NCI-H1092 treated with DMSO at 0.1 percent for 48 hours (cell line): ENCODE data around the gene IL31.

Source experiments
- DNase-seq: peaks from one replicate; lab custom pipeline; 2025; lab: John Stamatoyannopoulos, UW

The IL31 gene

DNA sequence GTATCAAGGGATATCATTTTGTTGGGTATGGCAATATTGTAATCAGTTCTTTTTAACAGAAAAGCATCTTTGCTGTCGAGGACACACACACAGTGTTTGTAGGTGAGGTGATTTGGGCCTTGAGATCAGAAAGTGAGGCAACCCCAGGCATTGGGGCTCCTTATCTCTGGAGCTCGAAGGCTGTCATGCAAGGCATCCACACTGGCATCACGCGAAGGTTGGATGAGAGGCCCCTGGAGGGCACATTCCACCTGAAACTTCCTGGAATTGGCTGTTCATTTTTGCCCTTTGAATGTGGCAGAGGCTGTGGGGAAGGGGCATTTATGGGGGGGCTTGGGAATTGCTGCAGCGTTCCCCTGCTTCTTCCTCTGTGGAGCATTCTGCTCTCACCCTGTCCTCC, 45.5 kb downstream of the IL31 start:
- no peak for DNase-seq

DNA sequence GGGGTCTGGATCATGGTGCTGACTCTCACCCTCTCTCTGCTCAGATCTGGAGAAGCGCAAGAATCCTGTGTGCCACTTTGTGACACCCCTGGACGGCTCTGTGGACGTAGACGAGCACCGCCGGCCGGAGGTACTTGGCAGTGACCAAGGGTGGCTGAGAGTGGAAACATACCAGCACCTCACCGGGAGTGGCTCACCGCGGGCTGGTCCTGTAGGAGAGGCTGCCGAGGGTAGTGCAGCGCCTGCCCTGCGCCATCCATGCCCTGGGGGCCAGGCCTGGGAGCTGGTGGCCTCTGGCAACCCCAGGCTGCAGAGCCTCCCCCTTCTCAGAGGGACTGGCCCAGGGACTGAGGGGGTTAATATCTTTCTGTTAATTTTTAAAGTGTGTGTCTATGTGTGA, 46.2 kb downstream of the IL31 start:
- DNase-seq: no peak

DNA sequence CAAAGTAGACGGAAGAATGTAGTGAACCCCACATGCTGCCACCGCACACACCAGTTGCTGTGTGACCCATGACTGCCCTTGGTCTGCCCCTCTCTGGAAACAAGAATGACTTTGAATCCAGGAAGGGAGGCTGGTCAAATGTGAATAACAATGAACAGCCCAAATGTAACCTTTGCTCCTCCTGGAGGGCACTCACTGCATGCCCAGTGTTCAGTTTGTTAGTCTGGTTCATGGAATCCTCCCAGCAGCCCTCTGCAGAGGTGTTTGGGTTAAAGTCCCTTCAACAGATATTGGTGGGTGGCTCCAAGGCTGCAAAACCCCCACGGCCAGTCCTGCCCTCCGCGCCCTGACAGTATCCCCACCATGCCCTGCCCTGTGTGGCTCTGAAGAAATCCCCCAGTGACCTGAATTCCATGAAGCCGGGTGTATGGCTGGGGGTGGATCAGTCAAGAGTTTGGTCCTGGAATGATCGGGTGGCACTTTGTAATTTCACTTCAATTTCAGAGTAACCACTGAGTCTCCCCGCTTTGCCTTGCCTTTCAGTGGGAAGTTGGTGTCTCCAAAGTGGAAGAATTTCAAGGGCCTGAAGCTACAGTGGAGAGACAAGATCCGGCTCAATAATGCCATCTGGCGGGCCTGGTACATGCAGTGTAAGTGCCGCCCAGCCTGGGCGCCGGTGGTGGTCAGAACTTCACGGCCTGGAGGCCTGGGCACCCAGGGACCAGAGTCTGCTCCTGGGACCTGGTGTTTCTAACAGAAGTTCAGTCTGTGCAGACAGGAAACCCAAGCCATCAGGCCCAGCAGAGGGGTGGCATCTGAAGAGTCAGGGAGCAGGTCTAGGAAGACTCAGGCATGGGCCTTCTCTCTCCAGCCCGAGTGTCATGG, 47.1 kb downstream of the IL31 start:
- no peak for DNase-seq

DNA sequence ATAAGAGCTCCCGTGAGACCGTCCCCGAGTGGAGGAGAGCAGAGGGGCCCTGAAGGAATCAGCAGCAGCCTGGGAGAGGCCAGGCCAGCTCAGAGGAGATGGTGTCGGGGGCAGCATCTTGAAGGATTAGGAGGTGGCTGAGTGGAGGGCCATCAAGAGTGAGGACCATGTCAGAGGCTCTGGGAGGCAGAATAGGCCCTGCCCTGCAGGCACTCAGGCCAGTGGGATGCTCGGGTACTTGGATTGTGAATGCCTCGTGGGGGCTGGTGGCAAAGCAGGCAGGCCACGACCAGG, 47.7 kb downstream of the IL31 start:
- no peak for DNase-seq

DNA sequence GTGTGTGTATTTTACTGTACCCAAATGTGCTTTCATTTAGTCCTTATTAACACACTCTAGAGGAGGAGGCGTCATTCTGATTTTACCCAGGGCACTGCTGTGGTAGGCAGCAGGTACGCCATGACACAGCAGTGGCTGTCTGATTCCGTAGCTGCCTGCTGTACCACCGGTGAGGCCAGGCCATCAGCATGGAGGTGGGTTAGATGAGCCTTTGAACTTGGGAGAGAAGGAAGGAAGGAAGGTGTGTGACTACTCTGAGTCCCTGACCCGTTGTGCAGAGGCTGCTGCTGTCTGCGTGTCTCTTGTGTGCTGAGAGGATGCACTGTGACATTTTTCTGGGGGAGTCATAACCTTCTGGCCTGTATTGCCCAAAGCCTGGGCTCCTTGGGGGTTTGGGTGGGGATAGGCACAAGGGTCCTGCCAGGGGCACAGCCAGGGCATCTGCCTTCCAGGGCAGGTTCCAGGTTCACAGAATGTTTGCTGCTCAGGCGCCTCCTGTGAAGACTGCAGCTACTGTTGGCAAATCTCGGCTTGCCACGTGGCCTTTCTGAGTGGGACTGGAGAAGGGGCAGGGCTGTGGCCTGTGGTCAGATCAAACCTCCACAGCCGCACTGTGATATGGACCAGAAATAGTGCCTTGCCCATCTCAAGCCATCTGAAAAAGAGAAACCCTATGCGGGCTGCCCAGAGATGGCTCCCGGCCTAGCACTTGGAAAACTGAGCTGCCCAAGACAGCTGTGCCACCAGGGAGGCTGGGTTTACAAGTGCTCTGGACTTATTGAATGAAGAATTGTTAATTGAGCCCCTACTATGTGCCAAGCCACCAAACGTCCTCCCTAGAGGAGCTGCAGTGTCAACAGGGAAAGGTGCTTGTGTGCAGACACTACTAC, 48.3 kb downstream of the IL31 start:
- DNase-seq: no peak

DNA sequence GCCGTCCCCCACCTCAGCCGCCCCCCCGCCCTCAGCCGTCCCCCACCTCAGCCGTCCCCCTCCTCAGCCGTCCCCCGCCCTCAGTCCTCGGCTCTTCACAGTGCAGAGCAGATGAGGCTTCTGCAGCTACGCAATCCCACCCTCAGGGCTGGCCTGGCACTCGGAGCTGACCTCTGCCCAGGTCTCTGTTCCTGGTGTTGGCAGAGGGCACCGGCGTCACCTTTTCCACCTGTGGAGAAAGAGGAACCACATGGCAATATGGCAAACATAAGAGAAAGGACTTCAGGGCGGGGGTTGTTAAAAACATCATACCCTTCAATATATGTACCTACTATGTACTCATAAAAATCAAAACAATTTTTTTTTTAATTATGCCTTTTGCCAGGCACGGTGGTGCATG, 49.7 kb downstream of the IL31 start:
- DNase-seq: no peak

DNA sequence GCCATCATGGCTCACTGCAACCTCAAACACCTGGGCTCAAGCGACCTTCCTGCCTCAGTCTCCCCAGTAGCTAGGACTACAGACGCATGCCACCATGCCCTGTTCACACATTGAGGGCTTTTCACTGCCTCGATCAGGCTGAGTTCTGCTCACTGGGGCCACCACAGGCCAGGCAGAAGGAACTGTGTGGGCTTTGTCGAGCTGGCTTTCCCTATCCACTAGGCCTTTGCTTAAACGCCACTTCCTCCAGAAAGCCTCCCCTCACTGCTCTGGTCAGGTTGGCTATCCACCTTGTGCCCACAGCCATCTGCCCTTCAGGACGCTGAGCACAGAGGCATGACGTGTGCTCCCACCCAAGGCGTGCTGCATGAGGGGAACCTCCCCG, 50.3 kb downstream of the IL31 start:
- no peak for DNase-seq

DNA sequence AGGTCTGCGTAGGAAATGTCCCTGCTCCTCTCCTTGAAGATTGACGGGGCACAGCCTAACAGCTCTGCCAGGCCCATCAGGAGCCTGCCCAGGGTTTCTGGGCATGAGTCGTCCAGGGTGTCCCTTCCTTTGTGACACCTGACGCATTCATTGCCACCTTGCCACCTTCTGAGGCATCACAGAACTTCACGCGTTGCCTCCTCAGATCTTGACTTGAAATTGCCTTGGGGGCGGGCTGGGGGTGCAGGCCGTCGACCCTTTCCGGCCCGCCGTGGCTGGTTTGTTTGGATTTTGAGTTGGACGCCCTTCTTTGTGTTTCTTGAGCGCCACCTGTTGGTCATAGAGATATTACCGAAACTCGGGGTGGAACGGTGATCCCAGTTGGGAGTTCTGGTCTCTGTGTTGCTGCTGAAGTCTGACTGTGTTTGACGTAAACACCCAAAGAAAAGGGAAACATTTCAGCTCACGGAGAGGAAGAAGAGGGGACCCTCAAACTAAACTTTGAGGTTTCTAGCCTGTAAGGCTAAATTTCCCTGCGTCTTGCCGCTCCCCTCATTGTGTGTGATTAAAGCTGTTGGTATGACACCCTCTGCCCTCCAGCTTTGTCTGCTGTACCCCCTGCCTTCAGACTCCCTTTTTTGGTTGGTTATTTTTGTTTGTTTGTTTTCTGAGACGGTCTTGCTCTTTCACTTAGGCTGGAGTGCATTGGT, 50.8 kb downstream of the IL31 start:
- DNase-seq: peak; percentile 38
